HCT116 (cell line): Measurements from ENCODE around the gene EHMT1. TPM values are rescaled to one million over a fixed set of nuclear protein-coding genes. Genes with fewer than 3 reads are reported as not detected.

Source experiments
- ATAC-seq: fragments of 200-7000 bp; cut with Tn5 transposase; 2 replicates; pipeline ENCODE4 v1.9.1; 2020; ENCODE audit warnings: mild to moderate bottlenecking, moderate library complexity
- BruUV-seq: library from RNA; stranded (reverse); fragments of 400-500 nt; replicated peaks from 2 replicates; lab custom pipeline; 2021; lab: Mats Ljungman, UMichigan
- CTCF ChIA-PET: fragments of 300-600 bp; sonication (Branson Sonifier 250); formaldehyde crosslinking; loops from one replicate; lab custom pipeline; 2021; ENCODE audit warnings: antibody characterized with exemption; lab: Charles Lee
- POLR2A ChIA-PET: fragments of 300-600, 350-600 bp; sonication (Branson Sonifier 250); formaldehyde crosslinking; loops from one replicate; lab custom pipeline; 2021; ENCODE audit warnings: antibody characterized with exemption; lab: Charles Lee
- RAD21 ChIA-PET, 2 experiments: fragments of 300-600 bp; sonication (Branson Sonifier 250); formaldehyde crosslinking; loops; one replicate each; lab custom pipeline; 2023; ENCODE audit warnings: low total read pairs in 2 of 2; ENCODE audit not compliant: uncharacterized antibody in 2 of 2, unreplicated experiment in 2 of 2, low non-redundant PET in 1 of 2; lab: Charles Lee
- DNase-seq: peaks from one replicate; pipeline ENCODE4 v3.0.0-alpha.2; 2010; ENCODE audit warnings: low read depth, low spot score
- H2AFZ ChIP-seq: fragments of 200-600 bp; shearing (Covaris generic), sonication (generic); 2 replicates; pipeline ENCODE4 v1.6.1; 2017; ENCODE audit warnings: low read depth, mixed run types, mixed read lengths, antibody characterized with exemption, low read length; ENCODE audit not compliant: poor library complexity, severe bottlenecking
- H3K27ac ChIP-seq: 2 replicates; pipeline ENCODE4 v1.5.1; 2012; ENCODE audit warnings: low read depth, low read length
- H3K27me3 ChIP-seq: fragments of 200-600 bp; sonication (generic); 2 replicates; pipeline ENCODE4 v1.6.1; 2016; ENCODE audit warnings: mixed run types, low read length, mixed read lengths; ENCODE audit not compliant: insufficient read depth
- H3K36me3 ChIP-seq, 2 experiments: fragments of 200-500 bp in 1 of 2; fragments of 200-600 bp in 1 of 2; sonication (Bioruptor generic) in 1 of 2; sonication (generic) in 1 of 2; 2 replicates each; pipeline versions ENCODE4 v1.5.1 to v1.6.1; 2014 to 2016; ENCODE audit warnings: low read length in 2 of 2, inconsistent platforms in 1 of 2, mixed read lengths in 1 of 2, mixed run types in 1 of 2; ENCODE audit not compliant: insufficient read depth in 2 of 2, control insufficient read depth in 1 of 2
- H3K4me1 ChIP-seq, 2 experiments: fragments of 200-600 bp in 1 of 2; sonication (generic) in 1 of 2; 2 replicates each; pipeline versions ENCODE4 v1.5.1 to v1.6.1; 2012 to 2017; ENCODE audit warnings: low read length in 2 of 2, inconsistent platforms in 1 of 2, mild to moderate bottlenecking in 1 of 2, mixed read lengths in 1 of 2, mixed run types in 1 of 2, moderate library complexity in 1 of 2; ENCODE audit not compliant: insufficient read depth in 2 of 2, control insufficient read depth in 1 of 2
- H3K4me2 ChIP-seq: fragments of 200-600 bp; sonication (generic); 2 replicates; pipeline ENCODE4 v1.6.1; 2017; ENCODE audit warnings: mixed run types, low read length, mixed read lengths
- H3K4me3 ChIP-seq, 2 experiments: fragments of 200-600 bp in 1 of 2; sonication (generic) in 1 of 2; replicated peaks in 1 of 2; 2 replicates each; pipeline ENCODE4 v1.5.1; 2011 to 2016; ENCODE audit warnings: low read length in 2 of 2, control low read depth in 1 of 2, low read depth in 1 of 2, mild to moderate bottlenecking in 1 of 2, mixed read lengths in 1 of 2, mixed run types in 1 of 2
- H3K79me2 ChIP-seq: fragments of 200-600 bp; sonication (generic); 2 replicates; pipeline ENCODE4 v1.6.1; 2017; ENCODE audit warnings: mild to moderate bottlenecking, mixed run types, low read length, moderate library complexity, mixed read lengths; ENCODE audit not compliant: insufficient read depth
- H3K9ac ChIP-seq: fragments of 200-600 bp; sonication (generic); 2 replicates; pipeline ENCODE4 v1.6.1; 2016; ENCODE audit warnings: low read length, mixed read lengths
- H3K9me2 ChIP-seq: fragments of 200-600 bp; sonication (generic), shearing (Covaris generic); 2 replicates; pipeline ENCODE4 v1.6.1; 2017; ENCODE audit warnings: mixed run types, mild to moderate bottlenecking, moderate library complexity; ENCODE audit not compliant: insufficient read depth
- H3K9me3 ChIP-seq, 2 experiments: fragments of 200-500 bp in 1 of 2; fragments of 200-600 bp in 1 of 2; sonication (Bioruptor generic) in 1 of 2; sonication (generic) in 1 of 2; 2 replicates each; pipeline ENCODE4 v1.6.1; 2014 to 2017; ENCODE audit warnings: low read length in 2 of 2, mixed read lengths in 2 of 2, inconsistent platforms in 1 of 2, low read depth in 1 of 2, mild to moderate bottlenecking in 1 of 2, mixed run types in 1 of 2, moderate library complexity in 1 of 2; ENCODE audit not compliant: control insufficient read depth in 1 of 2, insufficient read depth in 1 of 2
- H4K20me1 ChIP-seq: fragments of 200-600 bp; sonication (generic), shearing (Covaris generic); 2 replicates; pipeline ENCODE4 v1.6.1; 2017; ENCODE audit warnings: mixed run types, mild to moderate bottlenecking, moderate library complexity; ENCODE audit not compliant: insufficient read depth
- CBX3 ChIP-seq: IDR thresholded peaks from 2 replicates; pipeline ENCODE4 v1.6.1; 2012; ENCODE audit warnings: low read depth
- POLR2AphosphoS5 ChIP-seq: IDR thresholded peaks from 2 replicates; pipeline ENCODE4 v1.6.1; 2011; ENCODE audit warnings: mild to moderate bottlenecking, low read depth, low read length, moderate library complexity
- intact Hi-C: fragments of 100-400 bp; cut with micrococcal nuclease; formaldehyde crosslinking; loops from 2 replicates; pipeline ENCODE4 v1.10.0; 2022
- total RNA-seq: library from RNA; stranded (reverse); gene quantifications from one replicate; pipeline ENCODE4 v1.2.1, GENCODE V29; 2021; ENCODE audit not compliant: unreplicated experiment
- TF ChIP-seq, protein P1 (sequence below): IDR thresholded peaks from 2 replicates; pipeline ENCODE4 v1.6.1; 2012; ENCODE audit warnings: low read depth
- TF ChIP-seq, protein P2 (sequence below): IDR thresholded peaks from 2 replicates; pipeline ENCODE4 v1.6.1; 2012

The EHMT1 gene
- total RNA-seq, 1 experiment from 2014 or later, result 86.1 TPM

DNA sequence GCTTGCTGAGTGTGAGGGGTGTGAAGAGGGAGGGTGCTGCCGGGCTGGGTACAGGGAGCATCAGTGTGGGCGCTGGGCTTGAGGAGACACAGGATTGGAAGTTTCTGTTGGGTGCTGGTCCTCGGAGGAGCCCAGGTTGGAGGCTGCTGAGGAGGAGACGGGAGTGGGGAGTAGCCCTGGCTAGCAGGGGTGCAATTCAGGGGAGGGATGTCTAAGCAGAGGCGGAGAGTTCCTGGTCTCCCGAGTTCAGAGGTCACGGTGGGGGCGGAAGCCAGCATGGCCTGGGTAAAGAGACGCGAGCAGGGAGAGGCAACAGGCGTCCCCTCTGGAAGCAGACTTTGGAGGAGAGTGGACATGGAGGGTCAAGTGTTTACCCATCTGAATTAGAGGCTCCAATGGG lies 196.0 kb downstream of the EHMT1 start (continued):
- TF ChIP-seq, protein P1, sequence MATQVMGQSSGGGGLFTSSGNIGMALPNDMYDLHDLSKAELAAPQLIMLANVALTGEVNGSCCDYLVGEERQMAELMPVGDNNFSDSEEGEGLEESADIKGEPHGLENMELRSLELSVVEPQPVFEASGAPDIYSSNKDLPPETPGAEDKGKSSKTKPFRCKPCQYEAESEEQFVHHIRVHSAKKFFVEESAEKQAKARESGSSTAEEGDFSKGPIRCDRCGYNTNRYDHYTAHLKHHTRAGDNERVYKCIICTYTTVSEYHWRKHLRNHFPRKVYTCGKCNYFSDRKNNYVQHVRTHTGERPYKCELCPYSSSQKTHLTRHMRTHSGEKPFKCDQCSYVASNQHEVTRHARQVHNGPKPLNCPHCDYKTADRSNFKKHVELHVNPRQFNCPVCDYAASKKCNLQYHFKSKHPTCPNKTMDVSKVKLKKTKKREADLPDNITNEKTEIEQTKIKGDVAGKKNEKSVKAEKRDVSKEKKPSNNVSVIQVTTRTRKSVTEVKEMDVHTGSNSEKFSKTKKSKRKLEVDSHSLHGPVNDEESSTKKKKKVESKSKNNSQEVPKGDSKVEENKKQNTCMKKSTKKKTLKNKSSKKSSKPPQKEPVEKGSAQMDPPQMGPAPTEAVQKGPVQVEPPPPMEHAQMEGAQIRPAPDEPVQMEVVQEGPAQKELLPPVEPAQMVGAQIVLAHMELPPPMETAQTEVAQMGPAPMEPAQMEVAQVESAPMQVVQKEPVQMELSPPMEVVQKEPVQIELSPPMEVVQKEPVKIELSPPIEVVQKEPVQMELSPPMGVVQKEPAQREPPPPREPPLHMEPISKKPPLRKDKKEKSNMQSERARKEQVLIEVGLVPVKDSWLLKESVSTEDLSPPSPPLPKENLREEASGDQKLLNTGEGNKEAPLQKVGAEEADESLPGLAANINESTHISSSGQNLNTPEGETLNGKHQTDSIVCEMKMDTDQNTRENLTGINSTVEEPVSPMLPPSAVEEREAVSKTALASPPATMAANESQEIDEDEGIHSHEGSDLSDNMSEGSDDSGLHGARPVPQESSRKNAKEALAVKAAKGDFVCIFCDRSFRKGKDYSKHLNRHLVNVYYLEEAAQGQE, result no peak
- TF ChIP-seq, protein P2, sequence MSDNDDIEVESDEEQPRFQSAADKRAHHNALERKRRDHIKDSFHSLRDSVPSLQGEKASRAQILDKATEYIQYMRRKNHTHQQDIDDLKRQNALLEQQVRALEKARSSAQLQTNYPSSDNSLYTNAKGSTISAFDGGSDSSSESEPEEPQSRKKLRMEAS, result no peak

DNA sequence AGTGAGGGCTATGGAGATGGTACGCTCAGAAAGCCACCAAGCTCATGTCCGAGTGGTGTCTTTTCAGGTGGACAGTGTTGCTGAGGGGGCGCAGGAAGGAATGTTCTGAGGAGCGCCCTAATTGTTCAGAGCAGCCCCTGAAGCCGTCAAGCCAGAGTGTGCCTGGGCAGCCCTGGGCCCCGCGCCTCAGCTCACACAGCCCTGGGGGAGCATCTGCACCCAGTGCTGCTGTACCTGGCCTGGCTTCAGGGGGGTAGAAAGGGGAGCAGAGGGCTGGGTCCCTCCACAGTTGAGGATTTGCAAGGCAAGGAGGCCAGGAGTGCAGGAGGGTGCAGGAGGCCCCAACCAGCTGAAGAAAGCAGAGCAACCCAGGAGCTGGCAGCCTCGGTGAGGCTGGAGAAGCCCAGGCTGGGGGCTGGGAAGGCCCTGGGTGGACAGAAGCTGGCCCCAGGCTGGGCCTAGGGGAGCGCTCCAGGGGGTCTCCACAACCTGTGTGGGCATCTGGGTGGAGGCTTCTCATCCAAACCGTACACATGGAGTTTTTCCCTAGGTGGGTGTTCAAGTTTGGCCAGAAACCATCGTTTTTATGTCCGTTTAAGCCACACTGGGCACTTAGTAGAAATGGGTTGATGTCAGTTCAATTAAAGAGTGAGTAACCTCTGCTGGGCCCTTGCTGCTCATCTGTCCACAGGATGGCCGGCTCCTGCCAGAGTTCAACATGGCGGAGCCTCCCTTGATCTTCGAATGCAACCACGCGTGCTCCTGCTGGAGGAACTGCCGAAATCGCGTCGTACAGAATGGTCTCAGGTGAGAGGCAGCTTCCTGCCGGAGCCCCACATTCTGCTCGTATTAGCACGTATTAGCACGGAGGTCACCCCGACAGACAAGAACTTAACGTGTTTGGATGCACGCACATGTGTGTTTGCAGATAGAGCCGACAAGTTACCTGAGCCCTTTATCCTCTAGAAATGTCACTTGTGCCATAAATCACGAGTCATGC lies 196.8 kb downstream of the EHMT1 start:
- Histone ChIP-seq H3K79me2 (no peaks in the 10 kb centered on the region), H3K4me1 (no peaks in the 10 kb centered on the region)
- no peak for TF ChIP-seq CBX3
- no peak for TF ChIP-seq POLR2AphosphoS5
- TF ChIP-seq, all 23 proteins: peak for 0
- peaks cover 0 to 5% of the 10 kb centered on the region in 2 experiments; a peak in 1 of 4 replicates for H3K9me3 ChIP-seq
- no peaks in the 10 kb centered on the region for H3K27me3 ChIP-seq
- no peak for DNase-seq
- no peak overlapping the region for H3K9ac ChIP-seq
- H3K4me2 ChIP-seq, result no peak overlapping the region
- intact Hi-C loops, result no loop called here
- no peak overlapping the region for H3K4me3 ChIP-seq
- ATAC-seq, result no peak
- no peaks in the 10 kb centered on the region for H3K9me2 ChIP-seq
- POLR2A ChIA-PET, result no interaction called here
- H4K20me1 ChIP-seq, result no peaks in the 10 kb centered on the region
- H3K36me3 ChIP-seq, result peaks cover 19 to 32% of the 10 kb centered on the region in 2 experiments; a peak in 3 of 4 replicates
- no TSS peak for BruUV-seq
- RAD21 ChIA-PET, result no interaction called here
- no peak overlapping the region for H2AFZ ChIP-seq
- CTCF ChIA-PET, result interaction anchor here (0.6 kb wide), 1 partner anchor 387 kb away, joined by 7 read pairs; no protein-coding TSS in a partner anchor
- no peak overlapping the region for H3K27ac ChIP-seq
